ENCODE results near the gene C2orf78. TPM values are rescaled to one million over a fixed set of nuclear protein-coding genes. Genes with fewer than 3 reads are reported as not detected.

C2orf78 gene
- total RNA-seq, 1 donor: not detected

- DNase-seq (ENCODE audit: low read depth in 2 of 3, low spot score in 2 of 3): peak in 1 of 3 donors; percentile 51
These were observed 54.0 kb downstream of the C2orf78 start for GRCh38 chr2:73837847-73838585.

- DNase-seq (ENCODE audit: low read depth in 2 of 3, low spot score in 2 of 3): no peak
These were observed 55.0 kb downstream of the C2orf78 start for GRCh38 chr2:73838889-73839534.

GRCh38 chr2:73839653-73840411 lies 55.8 kb downstream of the C2orf78 start:
- no peak for DNase-seq (ENCODE audit: low read depth in 2 of 3, low spot score in 2 of 3)

GRCh38 chr2:73841912-73842738 lies 58.1 kb downstream of the C2orf78 start:
- no peak for DNase-seq (ENCODE audit: low read depth in 2 of 3, low spot score in 2 of 3)

- no peak for DNase-seq (ENCODE audit: low read depth in 2 of 3, low spot score in 2 of 3)
These were observed 58.7 kb downstream of the C2orf78 start for GRCh38 chr2:73842739-73843019.

- DNase-seq (ENCODE audit: low read depth in 2 of 3, low spot score in 2 of 3): no peak
These were observed 60.1 kb downstream of the C2orf78 start for GRCh38 chr2:73844087-73844486.

- no peak for DNase-seq (ENCODE audit: low read depth in 2 of 3, low spot score in 2 of 3)
These were observed 66.0 kb downstream of the C2orf78 start for GRCh38 chr2:73850009-73850408.

- peak in 1 of 3 donors; percentile 53 for DNase-seq (ENCODE audit: low read depth in 2 of 3, low spot score in 2 of 3)
These were observed 67.3 kb downstream of the C2orf78 start for GRCh38 chr2:73851274-73851673.

GRCh38 chr2:73852020-73852419 lies 68.0 kb downstream of the C2orf78 start:
- DNase-seq (ENCODE audit: low read depth in 2 of 3, low spot score in 2 of 3): no peak

GRCh38 chr2:73855526-73855925 lies 71.5 kb downstream of the C2orf78 start:
- DNase-seq (ENCODE audit: low read depth in 2 of 3, low spot score in 2 of 3): no peak

- no peak for DNase-seq (ENCODE audit: low read depth in 2 of 3, low spot score in 2 of 3)
These were observed 72.2 kb downstream of the C2orf78 start for GRCh38 chr2:73856214-73856613.

- DNase-seq (ENCODE audit: low read depth in 2 of 3, low spot score in 2 of 3): no peak
These were observed 76.0 kb downstream of the C2orf78 start for GRCh38 chr2:73859721-73860586.

- no peak for DNase-seq (ENCODE audit: low read depth in 2 of 3, low spot score in 2 of 3)
These were observed 79.0 kb downstream of the C2orf78 start for GRCh38 chr2:73862987-73863386.

Other genes starting within 250 kb of the C2orf78 start
- 0.27 TPM for gene NAT8, start 141.8 kb upstream of the C2orf78 start, total RNA-seq
- gene TPRKB, start 46.8 kb upstream of the C2orf78 start, total RNA-seq: 16.7 TPM
- gene DUSP11, start 4.1 kb upstream of the C2orf78 start, total RNA-seq: 18.6 TPM
- gene STAMBP, start 44.8 kb downstream of the C2orf78 start, total RNA-seq: 24.5 TPM
- gene ACTG2, start 108.8 kb downstream of the C2orf78 start, total RNA-seq: not detected
- 38.5 TPM for gene DGUOK, start 142.7 kb downstream of the C2orf78 start, total RNA-seq
- 11.0 TPM for gene TET3, start 200.7 kb downstream of the C2orf78 start, total RNA-seq

Data from hematopoietic multipotent progenitor cell (in vitro differentiated cells).